AG09309 (cell line): Measurements from ENCODE around the gene NIF3L1.
A peak's percentile ranks its signal among the peaks of the same experiment; 100 is the strongest.

Experiments
- DNase-seq: peaks from one replicate; pipeline ENCODE4 v3.0.0-alpha.2; 2010; ENCODE audit warnings: low read depth
- H3K4me3 ChIP-seq: 2 replicates; pipeline ENCODE4 v1.5.1; 2011; ENCODE audit warnings: mild to moderate bottlenecking, low read depth, low read length, moderate library complexity; ENCODE audit not compliant: control insufficient read depth
- CTCF ChIP-seq: IDR thresholded peaks from 2 replicates; pipeline ENCODE4 v1.5.1; 2011; ENCODE audit warnings: mild to moderate bottlenecking, low read depth, low read length, inconsistent platforms; ENCODE audit not compliant: insufficient read depth, control insufficient read depth; ENCODE audit errors: missing control alignments

NIF3L1 gene

DNA sequence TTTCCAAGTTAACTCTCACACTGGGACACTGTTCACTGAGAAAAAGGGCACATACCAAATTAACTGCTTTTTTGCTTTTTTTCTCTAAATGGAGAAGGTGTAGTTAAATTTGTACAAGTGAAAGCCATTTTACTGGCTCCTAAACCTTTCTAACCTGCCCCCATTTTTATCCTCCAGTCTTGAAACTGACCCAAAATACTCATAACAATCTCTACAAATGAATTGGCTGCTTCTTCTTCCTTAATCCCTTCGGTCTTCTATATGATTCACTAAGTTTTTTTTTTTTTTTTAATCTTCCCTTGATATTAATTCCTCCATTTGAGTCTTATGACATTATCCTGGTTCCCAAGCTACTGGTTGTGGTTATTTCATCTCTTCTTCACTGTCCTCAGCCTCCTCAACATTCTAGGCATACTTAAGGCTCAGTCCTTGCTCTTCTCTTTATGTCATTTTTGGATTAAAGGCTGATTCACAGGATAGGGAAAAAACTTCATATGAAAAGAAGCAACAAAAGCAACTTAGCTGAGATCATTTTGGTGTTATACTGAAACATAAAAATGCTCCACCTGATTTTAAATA is 54.4 kb downstream of the NIF3L1 start:
- no peak for TF ChIP-seq CTCF
- no peak overlapping the region for H3K4me3 ChIP-seq
- DNase-seq = no peak

- H3K4me3 ChIP-seq = no peak overlapping the region
- TF ChIP-seq CTCF = no peak
- peak; percentile 32 for DNase-seq
These were observed 55.6 kb downstream of the NIF3L1 start for GRCh38 chr2:200944467-200945394.

DNA sequence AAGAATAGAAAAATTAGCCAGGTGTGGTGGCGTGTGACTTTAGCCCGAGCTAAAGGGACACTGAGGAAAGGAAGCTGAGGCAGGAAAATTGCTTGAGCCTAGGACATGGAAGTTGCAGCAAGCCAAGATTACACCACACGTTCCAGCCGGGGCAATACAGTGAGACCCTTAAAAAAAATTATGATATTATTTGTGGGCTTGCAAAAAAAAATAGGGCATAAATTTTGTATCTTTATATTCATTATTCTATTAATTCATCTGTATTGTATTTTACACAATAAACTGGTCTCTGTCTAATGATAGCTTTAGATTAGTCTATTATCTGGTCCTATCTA is 56.2 kb downstream of the NIF3L1 start:
- H3K4me3 ChIP-seq = no peak overlapping the region
- TF ChIP-seq CTCF = no peak
- DNase-seq = no peak

DNA sequence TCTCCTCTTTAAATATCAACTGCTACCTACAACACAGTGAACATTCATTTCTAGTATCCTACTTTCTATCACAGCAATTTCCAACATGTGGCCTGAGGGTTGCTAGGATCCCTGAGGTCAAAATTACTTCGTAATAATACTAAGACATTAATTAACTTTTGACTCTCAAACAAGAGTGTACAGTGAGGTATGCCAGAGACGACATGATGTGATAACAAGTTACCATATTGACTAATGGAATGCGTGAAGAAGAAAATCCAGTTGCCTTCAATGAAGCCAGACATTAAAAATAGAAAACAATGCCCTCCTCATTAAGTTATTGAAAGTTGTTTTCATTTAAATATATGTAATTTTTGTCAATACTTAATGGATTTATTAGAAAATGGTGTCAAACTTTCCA is 61.2 kb downstream of the NIF3L1 start:
- TF ChIP-seq CTCF = no peak
- H3K4me3 ChIP-seq = no peak overlapping the region
- DNase-seq = no peak
